ENCODE measurements around the gene SYTL1. TPM values are rescaled to one million over a fixed set of nuclear protein-coding genes. Genes with fewer than 3 reads are reported as not detected.

The SYTL1 gene
- total RNA-seq, 1 donor from 2014 or later = 29.3 TPM

DNA sequence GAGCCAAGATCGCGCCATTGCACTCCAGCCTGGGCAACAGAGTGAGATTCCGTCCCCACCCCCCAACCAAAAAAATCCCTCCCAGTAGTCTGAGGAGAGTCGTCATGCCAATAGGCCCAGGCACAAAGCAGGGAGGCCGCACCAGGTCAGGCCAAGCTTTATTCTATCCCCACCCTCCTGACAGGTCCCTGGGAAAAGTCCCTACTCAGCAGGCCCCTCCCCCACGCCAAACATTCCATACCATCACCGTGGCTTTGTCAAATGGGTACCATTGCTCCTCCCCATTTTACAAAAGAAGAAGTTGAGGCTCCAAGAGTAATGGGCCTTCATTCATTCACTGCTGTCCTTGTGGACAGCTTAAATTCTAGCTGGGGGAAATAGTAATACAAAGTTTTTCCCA lies 55.9 kb downstream of the SYTL1 start:
- H3K4me1 ChIP-seq = peaks cover 41% of the 10 kb centered on the region
- H3K9me3 ChIP-seq = no peaks in the 10 kb centered on the region
- H3K27me3 ChIP-seq (ENCODE audit: low read depth) = no peaks in the 10 kb centered on the region
- H3K27ac ChIP-seq = no peak overlapping the region
- DNase-seq (no peak), ATAC-seq (no peak)
- no peak overlapping the region for H3K4me3 ChIP-seq
- TF ChIP-seq, protein P1, sequence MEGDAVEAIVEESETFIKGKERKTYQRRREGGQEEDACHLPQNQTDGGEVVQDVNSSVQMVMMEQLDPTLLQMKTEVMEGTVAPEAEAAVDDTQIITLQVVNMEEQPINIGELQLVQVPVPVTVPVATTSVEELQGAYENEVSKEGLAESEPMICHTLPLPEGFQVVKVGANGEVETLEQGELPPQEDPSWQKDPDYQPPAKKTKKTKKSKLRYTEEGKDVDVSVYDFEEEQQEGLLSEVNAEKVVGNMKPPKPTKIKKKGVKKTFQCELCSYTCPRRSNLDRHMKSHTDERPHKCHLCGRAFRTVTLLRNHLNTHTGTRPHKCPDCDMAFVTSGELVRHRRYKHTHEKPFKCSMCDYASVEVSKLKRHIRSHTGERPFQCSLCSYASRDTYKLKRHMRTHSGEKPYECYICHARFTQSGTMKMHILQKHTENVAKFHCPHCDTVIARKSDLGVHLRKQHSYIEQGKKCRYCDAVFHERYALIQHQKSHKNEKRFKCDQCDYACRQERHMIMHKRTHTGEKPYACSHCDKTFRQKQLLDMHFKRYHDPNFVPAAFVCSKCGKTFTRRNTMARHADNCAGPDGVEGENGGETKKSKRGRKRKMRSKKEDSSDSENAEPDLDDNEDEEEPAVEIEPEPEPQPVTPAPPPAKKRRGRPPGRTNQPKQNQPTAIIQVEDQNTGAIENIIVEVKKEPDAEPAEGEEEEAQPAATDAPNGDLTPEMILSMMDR (IDR thresholded peaks at IDR 0.05) = no peak
- intact Hi-C loops (cut with DNase I) = loop anchor here (10.0 kb wide), 1 partner anchor 93 kb away; no protein-coding TSS in a partner anchor
- H3K36me3 ChIP-seq = no peaks in the 10 kb centered on the region

DNA sequence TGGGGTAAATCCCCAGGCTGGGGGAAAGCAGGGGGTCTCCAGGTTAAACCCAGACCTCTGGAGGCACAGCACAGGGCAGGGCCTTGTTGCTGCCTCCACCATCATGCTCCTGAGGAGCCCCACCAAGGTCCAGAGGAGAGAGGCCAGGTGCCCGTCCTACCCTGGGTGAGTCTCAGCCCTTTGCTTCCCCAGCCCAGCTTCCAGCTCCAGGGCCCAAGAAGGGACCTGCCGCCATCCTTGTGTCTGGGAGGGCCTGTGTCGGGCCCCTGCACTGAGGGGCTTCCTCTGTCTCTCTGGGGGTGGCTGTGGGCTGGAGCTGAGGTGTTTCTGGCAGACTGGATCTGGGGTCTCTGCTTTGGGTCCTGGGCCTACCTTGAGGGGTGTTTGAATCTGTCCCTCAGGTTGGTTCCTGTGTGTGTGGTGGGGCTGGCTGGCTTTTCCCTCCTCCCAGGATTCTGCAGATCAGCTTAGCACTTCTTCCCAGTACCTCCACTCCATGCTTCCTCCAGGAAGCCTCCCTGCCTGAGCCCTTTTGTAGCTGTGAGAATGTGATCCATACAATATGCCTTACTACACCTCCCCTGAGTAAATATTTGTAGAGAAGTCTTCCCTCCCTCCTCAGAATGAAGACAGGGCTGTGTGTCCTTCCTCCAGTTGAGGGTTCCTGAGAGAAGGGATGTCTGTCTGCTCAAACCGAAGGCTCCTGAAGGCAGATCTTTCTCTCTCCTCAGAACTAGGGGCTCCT lies 56.8 kb downstream of the SYTL1 start:
- intact Hi-C loops (cut with DNase I) = loop anchor here (10.0 kb wide), 1 partner anchor 94 kb away; no protein-coding TSS in a partner anchor
- H3K27me3 ChIP-seq (ENCODE audit: low read depth) = no peaks in the 10 kb centered on the region
- TF ChIP-seq, protein P1 (IDR thresholded peaks at IDR 0.05) = no peak
- no peaks in the 10 kb centered on the region for H3K36me3 ChIP-seq
- H3K27ac ChIP-seq = no peak overlapping the region
- peaks cover 47% of the 10 kb centered on the region for H3K4me1 ChIP-seq
- no peak for ATAC-seq
- no peak overlapping the region for H3K4me3 ChIP-seq
- H3K9me3 ChIP-seq = no peaks in the 10 kb centered on the region
- no peak for DNase-seq

GRCh38 chr1:27399251-27400025 lies 57.6 kb downstream of the SYTL1 start:
- Histone ChIP-seq H3K4me1 (peaks cover 55% of the 10 kb centered on the region), H3K36me3 (peaks cover under 1% of the 10 kb centered on the region), H3K9me3 (no peaks in the 10 kb centered on the region), H3K27me3 (ENCODE audit: low read depth) (no peaks in the 10 kb centered on the region), H3K4me3 (no peak overlapping the region), H3K27ac (no peak overlapping the region)
- intact Hi-C loops (cut with DNase I) = loop anchor here (10.0 kb wide), 1 partner anchor 95 kb away; no protein-coding TSS in a partner anchor
- TF ChIP-seq, protein P1 (IDR thresholded peaks at IDR 0.05) = no peak
- DNase-seq (no peak), ATAC-seq (no peak)

DNA sequence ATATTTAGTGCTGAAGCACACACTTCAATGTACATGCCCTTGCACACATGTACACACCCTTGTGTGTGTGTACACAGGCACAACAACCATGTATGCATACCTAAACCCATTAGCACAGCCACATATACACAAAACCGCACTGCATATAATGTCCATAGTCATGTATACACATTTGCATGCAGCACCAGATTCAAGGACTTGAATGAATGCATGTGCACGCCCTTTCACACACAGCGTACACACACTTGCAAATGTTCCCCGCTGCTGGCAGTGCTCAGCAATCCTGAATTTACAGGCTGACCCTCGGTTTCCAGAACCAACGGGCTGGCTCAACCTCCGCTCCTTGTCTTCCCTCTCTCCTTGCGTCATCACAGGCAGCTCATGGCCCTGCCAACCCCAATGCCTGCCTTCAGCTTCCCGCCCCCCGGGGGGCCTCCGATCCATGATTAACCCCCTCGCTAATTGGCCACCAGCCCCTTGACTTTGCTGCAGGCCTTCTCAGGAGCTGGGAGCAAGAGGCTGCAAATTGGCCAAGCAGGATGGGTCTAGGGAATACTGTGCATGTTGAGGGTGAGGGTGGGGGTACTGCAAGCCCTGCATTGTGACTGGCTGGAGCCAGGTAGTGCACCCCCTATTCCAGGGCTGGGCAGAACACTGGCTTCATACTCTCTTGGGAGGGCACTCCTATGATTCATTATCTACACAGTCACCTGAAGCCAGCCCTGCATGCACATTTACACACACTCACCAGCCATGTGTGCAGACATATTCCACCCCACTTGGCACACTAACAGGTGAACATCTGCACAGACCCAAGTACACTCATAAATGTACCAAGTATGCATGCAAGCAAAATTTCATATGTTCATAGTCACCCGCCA lies 58.5 kb downstream of the SYTL1 start:
- no peak overlapping the region for H3K27ac ChIP-seq
- peaks cover 9% of the 10 kb centered on the region for H3K36me3 ChIP-seq
- no peak overlapping the region for H3K4me3 ChIP-seq
- intact Hi-C loops (cut with DNase I) = no loop called here
- no peak for DNase-seq
- TF ChIP-seq, protein P1 (IDR thresholded peaks at IDR 0.05) = no peak
- no peak for ATAC-seq
- H3K27me3 ChIP-seq (ENCODE audit: low read depth) = no peaks in the 10 kb centered on the region
- peaks cover 63% of the 10 kb centered on the region for H3K4me1 ChIP-seq
- no peaks in the 10 kb centered on the region for H3K9me3 ChIP-seq

GRCh38 chr1:27400963-27401341 lies 59.1 kb downstream of the SYTL1 start:
- H3K4me1 ChIP-seq = peaks cover 69% of the 10 kb centered on the region
- intact Hi-C loops (cut with DNase I) = no loop called here

More at GRCh38 chr1:27400963-27401341, 59.1 kb downstream of the SYTL1 start:
- no peak for ATAC-seq
- Histone ChIP-seq H3K9me3 (no peaks in the 10 kb centered on the region), H3K27me3 (ENCODE audit: low read depth) (no peaks in the 10 kb centered on the region), H3K27ac (no peak overlapping the region), H3K4me3 (no peak overlapping the region), H3K36me3 (peaks cover 10% of the 10 kb centered on the region)
- TF ChIP-seq, protein P1 (IDR thresholded peaks at IDR 0.05) = no peak
- no peak for DNase-seq
